HG03342 (cell line): ENCODE data around the gene TSLP.

Experiments
- ATAC-seq: cut with Tn5 transposase; IDR thresholded peaks from one replicate; pipeline ENCODE4 v1.9.1; 2021; ENCODE audit warnings: mild to moderate bottlenecking, moderate library complexity; ENCODE audit not compliant: unreplicated experiment

Gene TSLP

GRCh38 chr5:111071413-111071812, at the start of gene TSLP:
Gene TSLP, plus strand, starts transcription at chr5:111071713. Its CDS starts 178 bp downstream, at chr5:111071891.
- no peak for ATAC-seq

GRCh38 chr5:111022301-111022700, 49.2 kb upstream of the TSLP start:
- ATAC-seq = no peak

- ATAC-seq = no peak
These were observed 42.6 kb upstream of the TSLP start for GRCh38 chr5:111028865-111029264.

- ATAC-seq = no peak
These were observed 27.6 kb upstream of the TSLP start for GRCh38 chr5:111043712-111044506.

GRCh38 chr5:111058064-111058463, 13.4 kb upstream of the TSLP start:
- no peak for ATAC-seq

- ATAC-seq = no peak
These were observed 11.3 kb upstream of the TSLP start for GRCh38 chr5:111060169-111060568.

- no peak for ATAC-seq
These were observed 9.9 kb upstream of the TSLP start for GRCh38 chr5:111061618-111062017.

GRCh38 chr5:111063709-111064322, 7.7 kb upstream of the TSLP start:
- ATAC-seq = peak; percentile 54

- ATAC-seq = no peak
These were observed 5.1 kb upstream of the TSLP start for GRCh38 chr5:111066261-111066938.

GRCh38 chr5:111068213-111068612, 3.3 kb upstream of the TSLP start:
- no peak for ATAC-seq

- ATAC-seq = no peak
These were observed 1.7 kb upstream of the TSLP start for GRCh38 chr5:111069839-111070238.

GRCh38 chr5:111070272-111071134, 1.0 kb upstream of the TSLP start:
- ATAC-seq = no peak

GRCh38 chr5:111072949-111073682, 1.6 kb downstream of the TSLP start:
- peak; percentile 63 for ATAC-seq

GRCh38 chr5:111074244-111074643, 2.7 kb downstream of the TSLP start:
- no peak for ATAC-seq

- no peak for ATAC-seq
These were observed 4.0 kb downstream of the TSLP start for GRCh38 chr5:111075520-111075919.

- ATAC-seq = no peak
These were observed 4.6 kb downstream of the TSLP start for GRCh38 chr5:111076091-111076490.

GRCh38 chr5:111077678-111078077, 6.2 kb downstream of the TSLP start:
- no peak for ATAC-seq

- no peak for ATAC-seq
These were observed 8.3 kb downstream of the TSLP start for GRCh38 chr5:111079846-111080245.

GRCh38 chr5:111083323-111083722, 11.8 kb downstream of the TSLP start:
- no peak for ATAC-seq
